HG02884 (cell line): ENCODE data around the gene LONRF2.

Experiments used
- ATAC-seq: cut with Tn5 transposase; IDR thresholded peaks from one replicate; pipeline ENCODE4 v1.9.1; 2021; ENCODE audit warnings: mild to moderate bottlenecking, moderate library complexity; ENCODE audit not compliant: unreplicated experiment

The LONRF2 gene

DNA sequence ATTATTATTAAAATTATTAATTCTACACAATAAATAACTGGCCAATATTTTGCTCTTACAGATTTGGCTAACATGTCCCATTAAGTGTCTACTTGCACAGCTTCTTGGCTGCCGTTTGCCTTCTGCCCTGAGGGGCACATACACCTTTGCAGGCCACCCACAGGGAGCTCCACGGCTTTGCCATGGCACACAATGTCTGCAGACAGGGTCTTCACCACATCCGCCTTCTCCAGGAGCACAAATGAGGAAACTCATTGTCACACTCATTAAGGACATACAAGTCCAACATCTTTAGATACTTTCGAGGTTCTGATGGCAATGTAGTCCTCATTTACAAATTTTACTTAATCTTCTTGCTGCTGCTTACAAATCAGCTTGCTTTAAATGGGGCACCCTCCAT is 45.6 kb downstream of the LONRF2 start:
- ATAC-seq, result no peak

DNA sequence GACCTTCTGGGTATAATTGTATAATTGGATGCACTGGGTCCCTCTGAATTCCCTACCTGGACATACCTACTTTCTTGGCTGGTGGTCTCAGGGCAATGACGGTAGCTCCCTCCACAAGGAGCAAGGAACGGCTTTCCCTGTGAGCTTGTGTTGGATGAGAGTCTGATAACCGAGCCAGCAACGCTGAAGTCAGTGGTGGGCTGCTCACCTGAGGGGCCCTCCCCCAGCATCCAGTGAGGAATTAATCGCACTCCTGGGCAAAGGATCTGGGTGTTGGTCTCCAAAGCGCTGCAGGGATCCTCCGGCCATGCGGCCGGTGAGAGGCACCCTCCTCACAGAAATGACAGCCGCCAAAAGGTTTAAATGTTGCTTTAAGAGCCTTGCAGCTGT is 47.1 kb downstream of the LONRF2 start:
- no peak for ATAC-seq

DNA sequence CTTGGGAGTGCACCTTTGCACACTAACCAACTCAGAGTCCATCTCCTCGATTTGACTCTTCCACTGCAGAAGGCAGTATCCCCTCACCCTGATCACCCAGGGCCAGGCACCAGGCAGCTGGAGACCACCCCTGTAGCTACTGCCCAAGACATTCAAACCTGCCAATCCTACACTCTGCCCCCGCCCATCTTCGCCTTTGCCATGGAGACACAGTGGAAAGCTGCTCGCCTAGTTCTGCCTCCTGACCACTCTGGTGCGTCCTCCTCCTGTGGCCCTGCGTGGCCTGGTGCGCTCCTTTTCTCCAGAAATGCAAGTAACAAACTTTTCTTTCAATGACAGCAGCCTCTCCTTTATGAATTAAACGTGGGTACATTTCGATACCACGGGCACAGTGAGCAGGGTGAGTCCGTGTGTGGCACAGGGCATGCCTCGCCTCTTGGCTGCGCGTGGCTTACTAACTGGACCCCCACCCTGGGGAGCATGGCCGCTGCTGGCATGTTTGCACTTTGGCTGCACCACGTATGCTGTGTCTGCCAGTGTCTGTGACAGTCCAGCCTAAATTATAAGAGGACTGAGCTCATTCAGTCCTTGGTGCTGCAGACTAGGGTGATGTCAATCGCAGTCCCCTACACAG is 47.6 kb downstream of the LONRF2 start:
- ATAC-seq, result no peak

DNA sequence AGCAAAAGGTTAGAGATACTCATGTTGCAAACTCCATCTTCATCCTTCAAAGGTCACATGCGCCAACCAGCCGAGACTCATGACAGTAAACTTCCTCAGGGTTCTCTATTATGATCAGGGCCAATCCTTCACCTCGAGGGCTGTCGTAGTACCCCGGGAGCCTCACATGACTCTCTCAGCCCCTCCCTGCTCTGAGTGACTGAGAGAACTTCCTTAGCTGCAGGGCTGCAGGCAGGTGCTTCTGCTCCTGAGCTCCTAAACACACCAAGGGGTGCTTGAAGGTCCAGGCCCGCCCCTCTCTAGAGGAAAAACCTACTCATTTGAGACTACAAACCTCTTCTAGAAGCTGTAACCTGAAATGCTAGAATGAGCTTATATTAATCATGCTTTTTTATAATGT is 48.2 kb downstream of the LONRF2 start:
- ATAC-seq, result no peak

DNA sequence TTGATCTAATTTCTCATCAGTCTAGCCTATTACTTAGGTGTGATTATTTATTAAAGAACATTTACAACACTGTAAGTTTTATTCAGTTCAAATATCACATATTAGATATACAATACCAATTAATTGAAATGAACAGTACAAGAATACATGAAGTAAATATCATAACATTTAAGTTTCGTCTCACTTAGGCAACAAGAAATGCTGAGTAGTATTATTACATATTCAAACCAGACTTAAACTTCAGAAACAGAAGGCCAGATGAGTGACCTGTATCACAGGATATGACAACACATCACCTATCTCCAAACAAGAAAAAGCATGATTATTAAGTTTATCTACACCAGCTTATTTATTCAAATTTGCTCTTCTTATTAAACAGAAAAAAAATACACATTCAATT is 48.9 kb downstream of the LONRF2 start:
- no peak for ATAC-seq

DNA sequence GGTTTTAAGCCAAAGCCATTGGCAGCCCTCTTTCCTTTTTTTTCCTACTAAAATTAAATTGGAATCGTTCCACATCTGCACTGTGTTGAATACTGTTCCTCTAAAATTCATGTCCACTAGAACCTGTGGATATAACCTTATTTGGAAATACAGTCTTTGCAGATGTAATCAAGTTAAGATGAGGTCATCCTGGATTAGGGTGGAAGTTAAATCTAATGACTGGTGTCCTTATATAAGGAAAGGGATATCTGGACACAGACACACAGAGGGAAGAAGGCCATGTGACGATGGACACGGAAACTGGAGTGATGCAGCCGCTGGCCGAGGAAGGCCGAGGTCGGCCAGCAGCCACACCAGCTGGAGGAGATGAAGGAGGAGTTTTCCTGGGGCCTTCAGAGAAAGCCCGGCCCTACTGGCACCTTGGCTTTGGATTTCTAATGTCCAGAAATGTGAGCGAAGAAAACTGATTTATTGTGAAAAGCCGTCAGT is 49.4 kb downstream of the LONRF2 start:
- ATAC-seq, result no peak

DNA sequence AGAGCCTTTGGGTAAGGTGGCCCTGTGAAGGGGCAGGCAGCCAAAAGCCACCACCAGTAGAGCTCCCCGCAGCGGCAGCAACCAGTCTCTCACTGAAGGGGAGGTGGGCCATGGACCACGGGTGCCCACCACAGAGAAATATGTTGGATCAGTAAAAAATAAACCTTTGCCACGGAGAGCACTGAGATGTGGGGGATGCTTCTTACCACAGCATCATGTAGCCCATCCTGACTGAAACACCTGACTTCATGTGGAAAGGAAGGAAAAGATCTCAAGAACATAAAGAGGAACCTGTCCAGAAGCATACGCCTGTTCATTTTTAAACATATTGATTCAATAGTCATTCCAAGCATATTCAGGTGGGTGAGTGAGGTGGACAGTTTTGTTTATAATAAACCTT is 51.1 kb downstream of the LONRF2 start:
- ATAC-seq, result no peak

DNA sequence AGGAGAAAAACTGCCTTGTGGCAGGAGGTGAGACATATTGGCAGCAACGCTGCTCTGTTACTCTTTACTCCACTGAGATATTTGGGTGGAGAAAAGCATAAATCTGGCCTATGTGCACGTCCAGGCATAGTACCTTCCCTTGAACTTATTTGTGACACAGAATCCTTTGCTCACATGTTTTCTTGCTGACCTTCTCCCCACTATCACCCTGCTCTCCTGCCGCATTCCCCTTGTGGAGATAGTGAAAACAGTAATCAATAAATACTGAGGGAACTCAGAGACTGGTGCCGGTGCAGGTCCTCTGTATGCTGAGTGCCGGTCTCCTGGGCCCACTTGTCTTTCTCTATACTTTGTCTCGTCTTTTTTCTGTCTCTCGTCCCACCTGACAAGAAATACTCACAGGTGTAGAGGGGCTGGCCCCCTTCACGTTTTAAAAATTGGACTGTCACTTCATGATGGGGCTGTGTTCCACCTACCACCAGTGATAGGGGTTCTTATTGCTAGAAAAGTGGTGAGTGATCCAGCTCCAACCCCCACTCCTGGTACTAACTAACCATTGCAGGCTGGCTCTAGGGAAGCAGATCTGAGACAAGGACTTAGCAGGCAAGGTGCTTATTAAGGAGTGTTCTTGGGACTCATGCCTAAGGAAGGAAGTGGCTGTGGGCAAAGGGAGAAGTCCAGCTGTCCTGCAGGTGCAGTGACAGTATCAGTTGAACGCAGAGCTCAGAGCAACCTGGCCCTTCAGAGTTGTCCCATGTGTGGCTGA is 51.7 kb downstream of the LONRF2 start:
- ATAC-seq, result no peak

DNA sequence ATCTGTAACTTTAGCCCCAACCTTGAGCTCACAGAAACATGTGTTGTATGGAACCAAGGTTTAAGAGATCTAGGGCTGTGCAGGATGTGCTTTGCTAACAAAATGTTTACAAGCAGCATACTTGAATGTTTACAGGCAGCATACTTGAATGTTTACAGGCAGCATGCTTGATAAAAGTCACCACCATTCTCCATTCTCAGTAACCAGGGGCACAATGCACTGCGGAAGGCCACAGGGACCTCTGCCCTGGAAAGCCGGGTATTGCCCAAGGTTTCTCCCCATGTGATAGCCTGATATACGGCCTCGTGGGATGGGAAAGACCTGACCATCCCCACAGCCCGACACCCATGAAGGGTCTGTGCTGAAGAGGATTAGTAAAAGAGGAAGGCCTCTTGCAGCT is 52.4 kb downstream of the LONRF2 start:
- ATAC-seq, result no peak

DNA sequence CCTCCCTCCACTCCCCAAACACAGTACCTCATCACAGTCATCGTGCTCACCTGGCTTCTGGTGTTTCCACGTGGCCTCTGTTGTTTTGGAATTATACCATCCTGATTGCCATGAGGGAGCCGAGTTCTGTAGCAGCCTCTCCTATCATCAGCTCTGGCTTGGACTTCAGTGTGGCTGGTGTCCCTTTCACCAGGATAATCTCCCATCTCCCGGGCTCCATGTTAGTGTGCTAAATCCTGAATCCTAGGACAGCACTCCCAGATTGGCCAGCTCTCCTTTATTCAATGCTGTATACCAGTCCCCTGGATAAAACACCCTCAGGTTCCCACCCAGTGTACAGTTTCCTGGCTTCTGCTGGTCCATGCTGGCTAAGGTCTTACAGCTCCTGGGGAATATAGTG is 53.3 kb downstream of the LONRF2 start:
- no peak for ATAC-seq

DNA sequence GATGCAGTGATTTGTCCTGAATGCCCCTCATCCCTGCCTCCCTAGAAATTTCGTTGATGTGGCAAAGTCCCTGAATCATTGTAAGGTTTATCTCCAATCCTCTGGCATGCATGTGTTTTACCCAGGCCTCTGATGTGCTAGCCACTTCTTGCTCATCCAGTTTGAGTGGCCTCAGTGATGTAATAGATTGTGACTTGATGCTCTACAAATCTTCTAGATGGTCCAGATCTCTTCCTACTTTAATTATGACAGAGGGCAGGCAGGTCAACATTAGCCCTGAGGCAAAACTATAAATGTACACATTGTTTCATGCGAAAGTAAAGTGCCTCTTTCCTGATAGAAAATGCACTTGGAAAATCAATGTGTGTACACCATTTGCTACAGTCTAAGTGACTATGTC is 54.5 kb downstream of the LONRF2 start:
- no peak for ATAC-seq

DNA sequence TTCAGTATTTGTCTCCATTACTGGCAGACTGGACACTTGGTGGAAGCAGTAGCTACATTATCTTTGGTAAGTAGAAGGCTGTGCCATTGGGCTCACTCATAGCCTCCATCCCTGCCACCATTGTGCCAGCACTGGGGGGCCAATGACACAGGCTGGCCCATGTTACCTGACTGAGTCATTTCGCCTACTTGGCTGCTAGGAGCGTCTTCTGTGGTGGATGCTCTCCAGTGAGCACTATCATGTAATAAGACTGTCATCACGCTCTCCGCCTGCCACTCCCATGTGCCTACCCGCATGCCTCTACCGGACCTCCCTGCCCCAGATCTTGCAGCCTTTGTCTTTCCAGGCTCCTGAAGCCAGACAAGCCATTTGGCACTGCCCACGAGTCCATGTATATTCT is 56.2 kb downstream of the LONRF2 start:
- ATAC-seq, result no peak

DNA sequence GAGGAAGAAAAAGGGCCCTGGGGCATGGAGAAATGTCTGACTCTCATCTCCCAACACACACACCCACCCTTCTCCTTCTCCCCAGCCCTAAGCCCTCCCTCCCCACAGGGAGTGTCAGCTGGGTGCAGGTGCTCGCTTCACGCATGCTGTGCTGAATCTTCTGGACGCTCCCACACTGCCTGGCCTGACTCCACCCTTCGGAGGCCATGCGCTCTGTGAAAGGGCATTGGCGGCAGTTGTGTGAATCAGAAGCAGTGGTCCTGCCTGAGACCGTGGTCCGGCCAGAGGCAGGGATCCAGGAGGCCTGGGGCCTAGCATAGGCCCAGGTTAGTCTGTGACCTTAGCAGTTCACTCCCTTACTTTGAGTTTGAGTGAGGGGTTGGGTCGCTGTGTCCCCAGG is 57.1 kb downstream of the LONRF2 start:
- no peak for ATAC-seq

DNA sequence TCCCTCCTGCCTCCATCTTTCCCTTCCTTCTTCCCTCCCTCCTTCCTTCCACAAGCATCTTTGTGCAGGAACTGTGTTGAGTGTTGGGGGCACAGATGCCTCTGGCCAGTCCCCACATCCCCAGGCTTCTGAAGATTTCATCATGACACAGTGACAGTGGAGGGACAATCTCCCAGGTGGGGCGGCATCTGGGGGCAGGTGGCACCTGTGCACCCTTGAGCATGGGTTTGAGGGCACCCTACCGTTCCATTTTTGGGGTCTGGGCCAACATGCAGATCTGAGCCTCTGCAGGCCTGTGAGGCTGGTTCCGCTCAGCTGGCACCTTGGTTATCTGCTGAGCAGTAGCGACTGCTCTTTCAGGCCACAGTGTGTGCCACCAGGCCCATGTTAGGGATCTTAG is 57.6 kb downstream of the LONRF2 start:
- ATAC-seq, result no peak

DNA sequence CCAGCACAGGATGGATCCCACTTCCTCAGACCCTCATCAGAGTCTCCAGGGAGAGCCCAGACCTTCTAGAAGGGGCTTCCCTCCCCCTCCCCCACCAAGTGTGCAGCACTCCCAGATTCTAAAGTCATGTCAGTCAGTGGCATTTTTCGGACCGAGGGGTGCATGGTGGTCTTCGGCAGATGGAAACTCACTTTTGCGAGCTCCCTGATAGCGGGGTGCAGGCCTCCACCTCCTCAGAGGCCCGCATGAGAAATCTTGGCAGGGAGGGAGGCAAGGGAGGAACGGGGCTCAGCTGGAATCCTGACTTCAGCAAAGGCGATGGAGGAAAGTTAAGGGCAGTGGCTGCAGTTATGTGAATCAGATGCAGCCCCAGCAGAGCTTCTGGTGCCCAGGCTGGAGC is 58.2 kb downstream of the LONRF2 start:
- no peak for ATAC-seq

DNA sequence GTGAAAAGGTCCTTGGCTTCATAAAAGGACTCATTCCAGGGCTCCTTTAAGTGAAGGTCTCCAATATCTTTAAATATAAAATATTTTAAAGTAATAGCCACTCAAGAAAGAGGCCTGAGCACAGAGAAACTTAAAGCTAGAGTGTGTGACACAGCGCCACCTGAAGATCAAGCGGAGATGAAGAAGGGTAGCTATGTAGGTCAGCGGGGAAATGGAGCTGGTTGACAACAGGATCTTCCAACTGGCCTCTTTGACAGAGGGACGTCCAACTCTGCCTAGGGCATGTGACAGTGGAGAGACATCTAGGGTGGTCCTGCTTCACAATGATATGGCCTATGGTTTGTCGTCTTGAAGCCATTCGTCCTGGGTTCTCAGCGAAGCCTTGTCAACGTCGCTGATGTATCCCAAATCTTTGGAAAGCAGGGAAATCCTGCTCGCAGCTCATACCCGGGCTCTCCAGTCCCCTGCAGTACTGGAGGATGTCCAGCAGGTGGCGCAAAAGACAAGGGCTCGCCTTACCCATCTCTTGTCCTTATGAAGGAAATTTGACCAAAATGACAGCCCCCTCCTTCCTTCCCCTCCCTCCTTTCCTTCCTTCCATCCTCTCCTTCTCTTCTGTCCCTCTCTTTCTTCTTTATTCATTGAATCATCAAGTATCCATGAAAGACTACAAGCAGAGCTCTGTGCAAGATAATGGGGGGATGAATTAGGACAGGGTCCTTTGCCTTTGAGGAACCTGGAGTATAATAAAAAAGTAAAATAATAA is 59.6 kb downstream of the LONRF2 start:
- no peak for ATAC-seq

DNA sequence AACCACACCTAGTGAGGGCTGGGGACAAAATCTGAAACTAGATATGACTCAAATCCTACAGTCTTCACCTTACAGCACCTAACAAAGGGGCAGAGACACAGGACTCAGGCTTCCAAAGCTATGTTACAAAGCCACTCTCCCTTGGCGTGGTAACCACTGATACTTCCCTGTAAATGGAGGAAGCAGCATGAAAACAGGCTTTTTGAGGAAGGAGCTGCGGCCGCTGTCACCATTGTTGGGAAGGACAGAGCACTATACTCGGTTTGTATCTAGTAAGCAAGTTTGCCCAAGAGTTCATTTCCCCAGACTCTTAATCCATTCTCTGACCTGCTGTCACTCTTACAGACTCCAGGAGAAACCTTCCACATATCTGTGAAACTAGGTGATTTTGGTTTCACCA is 60.3 kb downstream of the LONRF2 start:
- no peak for ATAC-seq

DNA sequence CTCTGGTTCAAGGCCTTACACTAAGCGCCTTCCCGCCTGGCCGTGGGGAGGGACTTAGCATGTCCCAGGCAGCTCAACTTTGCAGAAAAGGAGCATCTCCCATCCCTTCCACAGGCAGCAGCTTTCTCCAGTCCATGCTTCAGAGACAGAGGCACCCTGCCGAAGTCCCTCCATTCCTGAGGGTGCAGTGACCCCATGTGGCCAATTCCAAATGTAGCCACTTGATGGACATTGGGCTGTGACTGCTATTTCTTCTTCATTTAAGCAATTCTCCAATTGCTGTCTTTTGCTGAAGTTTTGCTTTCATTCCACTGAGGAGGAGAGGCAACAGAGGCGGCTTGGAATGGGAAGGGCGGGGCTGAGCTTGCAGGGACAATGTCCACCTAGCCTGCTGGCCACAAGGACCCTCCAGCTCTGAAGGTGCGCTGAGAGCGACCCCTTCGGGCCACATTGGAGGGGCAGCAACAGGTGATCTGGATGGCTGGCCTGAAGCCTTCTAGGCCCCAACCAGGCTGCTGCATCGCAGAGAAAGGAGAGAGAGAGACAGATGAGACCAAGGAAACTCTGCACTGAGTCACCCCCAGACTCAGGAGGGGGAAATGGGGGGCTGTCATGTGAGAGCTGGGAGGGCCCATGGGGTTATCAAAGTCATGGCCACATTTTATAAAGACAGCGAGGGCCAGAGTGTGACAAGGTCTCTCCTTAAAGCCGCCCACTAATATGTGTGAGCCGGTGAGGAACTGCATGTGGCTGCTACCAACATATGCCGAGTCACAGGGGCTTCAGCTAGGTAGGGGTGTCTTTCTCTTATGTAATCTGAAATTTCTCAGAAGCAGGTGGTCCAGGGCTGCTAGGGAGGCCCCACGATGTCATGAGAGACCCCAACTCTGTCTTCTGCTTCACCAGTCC is 61.3 kb downstream of the LONRF2 start:
- ATAC-seq, result no peak

DNA sequence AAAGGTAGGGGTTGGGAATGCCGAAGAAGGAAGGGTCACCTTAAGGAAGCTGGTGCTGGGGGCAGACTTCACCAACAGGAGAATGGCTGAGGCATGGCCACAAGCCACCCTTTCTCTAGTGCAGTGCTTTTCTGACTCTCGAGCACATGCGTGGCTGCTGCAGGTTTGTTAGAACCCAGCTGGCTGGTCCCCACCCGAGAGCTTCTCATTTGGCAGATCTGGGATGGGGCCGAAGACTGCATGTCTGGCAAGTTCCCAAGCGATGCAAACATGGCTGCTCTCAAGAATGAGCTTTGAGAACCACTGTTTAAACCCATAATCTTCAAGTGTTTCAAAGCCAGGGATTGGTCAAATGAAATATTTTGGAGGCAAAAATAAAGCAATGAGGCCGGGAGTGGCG is 63.2 kb downstream of the LONRF2 start:
- no peak for ATAC-seq

DNA sequence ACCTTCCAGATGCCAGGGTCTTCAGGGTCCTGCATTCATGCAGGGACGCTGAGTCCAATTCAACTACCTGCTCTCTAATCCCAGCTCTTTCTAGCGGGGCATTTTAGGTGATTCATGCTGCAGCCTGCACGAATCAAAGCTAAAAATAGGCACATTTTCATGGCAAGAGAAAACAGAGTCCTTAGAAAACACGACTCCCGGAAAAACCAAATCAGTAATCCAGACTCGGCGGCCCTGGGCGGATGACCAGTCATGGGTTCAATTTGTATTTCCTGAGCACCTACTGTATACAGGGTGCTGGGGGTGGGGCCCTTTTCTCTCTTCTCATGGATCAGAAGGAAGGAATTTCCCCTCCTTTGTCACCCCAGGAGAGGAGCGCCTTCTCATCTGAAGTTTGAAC is 64.4 kb downstream of the LONRF2 start:
- ATAC-seq, result no peak

DNA sequence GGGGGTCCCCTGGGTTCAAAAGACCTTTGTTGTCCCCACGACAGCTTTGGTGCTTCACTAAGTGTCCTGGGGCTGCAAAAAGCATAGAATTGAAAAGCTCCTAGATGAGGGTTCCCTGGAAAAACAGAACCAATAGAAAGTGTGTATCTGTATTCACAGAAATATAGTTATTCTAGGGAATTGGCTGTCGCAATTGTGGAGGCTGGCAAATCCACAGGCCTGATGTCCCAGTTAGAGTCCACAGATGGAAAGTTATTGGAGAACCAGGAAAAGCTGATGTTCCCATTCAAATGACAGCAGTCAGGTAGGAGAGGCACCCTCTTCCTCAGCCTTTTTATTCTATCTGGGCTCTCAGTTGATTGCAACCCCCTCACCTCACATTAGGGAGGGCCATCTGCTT is 65.5 kb downstream of the LONRF2 start:
- ATAC-seq, result no peak
